Measurements from ENCODE around the gene FNTB.

The FNTB gene

DNA sequence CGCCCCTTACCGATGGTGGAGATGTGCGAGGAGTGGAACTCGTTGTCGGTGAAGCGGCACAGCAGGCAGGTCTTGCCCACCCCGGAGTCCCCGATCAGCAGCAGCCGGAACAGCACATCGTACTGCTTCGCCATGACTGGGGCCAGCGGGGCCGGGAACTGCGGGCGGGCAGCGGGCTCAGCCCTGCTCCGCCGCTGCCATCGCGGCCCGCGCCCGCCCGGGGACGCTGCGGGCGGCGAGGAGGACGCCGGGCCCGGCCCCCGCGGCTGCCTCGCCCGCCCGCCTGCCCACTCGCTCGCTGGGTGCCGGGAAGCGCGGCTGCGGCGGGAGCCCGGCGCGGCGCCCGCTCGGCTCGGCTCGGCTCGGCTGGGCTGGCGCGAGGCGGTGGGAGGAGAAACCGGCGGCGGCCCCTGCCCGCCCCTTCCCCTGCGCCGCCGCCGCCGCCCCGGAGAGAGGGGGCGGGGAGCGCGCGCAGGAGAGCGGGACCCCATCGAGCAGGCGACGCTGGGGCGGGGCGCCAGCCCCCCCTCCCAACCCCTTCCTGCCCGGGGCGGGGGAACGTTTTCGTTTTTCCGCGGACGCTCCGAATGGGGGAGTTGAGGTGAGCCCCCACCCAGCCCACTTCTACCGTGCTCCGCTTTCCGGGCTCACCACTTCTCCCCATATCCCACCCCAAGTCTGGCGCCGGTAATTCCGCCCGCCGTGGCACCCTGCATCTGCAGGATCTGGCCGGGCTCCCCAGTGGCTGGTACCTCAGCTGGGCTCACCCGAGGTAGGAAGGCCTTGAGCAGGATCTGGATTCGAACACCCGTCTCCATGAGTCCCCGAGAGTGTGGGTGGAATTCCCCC is 14.5 kb upstream of the FNTB start, which contains the start of gene RAB15:
Gene RAB15, minus strand, starts transcription at position 394 of the 849 bp plus-strand sequence. Its CDS starts 260 bp downstream, at position 134.
- TF ChIP-seq, protein P1, sequence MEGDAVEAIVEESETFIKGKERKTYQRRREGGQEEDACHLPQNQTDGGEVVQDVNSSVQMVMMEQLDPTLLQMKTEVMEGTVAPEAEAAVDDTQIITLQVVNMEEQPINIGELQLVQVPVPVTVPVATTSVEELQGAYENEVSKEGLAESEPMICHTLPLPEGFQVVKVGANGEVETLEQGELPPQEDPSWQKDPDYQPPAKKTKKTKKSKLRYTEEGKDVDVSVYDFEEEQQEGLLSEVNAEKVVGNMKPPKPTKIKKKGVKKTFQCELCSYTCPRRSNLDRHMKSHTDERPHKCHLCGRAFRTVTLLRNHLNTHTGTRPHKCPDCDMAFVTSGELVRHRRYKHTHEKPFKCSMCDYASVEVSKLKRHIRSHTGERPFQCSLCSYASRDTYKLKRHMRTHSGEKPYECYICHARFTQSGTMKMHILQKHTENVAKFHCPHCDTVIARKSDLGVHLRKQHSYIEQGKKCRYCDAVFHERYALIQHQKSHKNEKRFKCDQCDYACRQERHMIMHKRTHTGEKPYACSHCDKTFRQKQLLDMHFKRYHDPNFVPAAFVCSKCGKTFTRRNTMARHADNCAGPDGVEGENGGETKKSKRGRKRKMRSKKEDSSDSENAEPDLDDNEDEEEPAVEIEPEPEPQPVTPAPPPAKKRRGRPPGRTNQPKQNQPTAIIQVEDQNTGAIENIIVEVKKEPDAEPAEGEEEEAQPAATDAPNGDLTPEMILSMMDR (IDR thresholded peaks at IDR 0.05), result no peak

- TF ChIP-seq, protein P1 (IDR thresholded peaks at IDR 0.05), result no peak
These were observed 13.7 kb upstream of the FNTB start for GRCh38 chr14:64973026-64973442.

DNA sequence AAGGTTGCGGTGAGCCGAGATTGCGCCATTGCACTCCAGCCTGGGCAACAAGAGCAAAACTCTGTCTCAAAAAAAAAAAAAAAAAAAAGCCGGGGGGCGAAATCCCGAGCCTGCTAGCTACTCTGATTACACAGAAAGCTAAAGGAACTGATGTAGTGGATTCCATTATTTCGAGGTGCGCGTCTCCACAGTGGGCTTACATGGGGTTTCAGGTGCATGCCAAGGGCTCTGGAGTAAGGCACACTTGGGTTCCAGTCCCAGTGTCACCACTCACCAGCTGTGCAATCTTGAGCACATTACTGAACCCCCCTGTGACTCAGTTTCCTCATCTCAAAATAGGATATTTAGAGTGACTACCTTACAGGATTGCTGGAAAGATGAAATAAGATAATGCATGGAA is 12.9 kb upstream of the FNTB start:
- TF ChIP-seq, protein P1 (IDR thresholded peaks at IDR 0.05), result no peak

DNA sequence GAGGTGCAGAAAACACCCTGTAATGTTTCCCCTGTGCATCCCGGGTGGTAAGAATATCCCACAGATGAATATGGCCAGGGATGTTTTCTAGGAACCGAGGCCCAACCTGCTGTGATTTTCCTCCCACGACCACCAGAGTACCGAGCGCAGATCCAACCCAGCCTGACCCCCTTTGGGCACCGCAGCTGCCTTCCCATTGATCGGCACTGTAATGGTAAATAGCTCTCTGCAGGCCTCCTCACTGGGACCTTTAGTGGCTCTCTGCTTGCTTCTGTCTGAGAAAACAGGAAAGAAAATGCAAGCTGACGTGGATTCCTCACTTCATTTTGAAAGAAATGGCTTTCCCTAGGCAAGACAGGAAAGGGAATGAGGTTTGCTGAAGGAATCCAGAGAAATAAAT is 12.1 kb upstream of the FNTB start:
- TF ChIP-seq, protein P1 (IDR thresholded peaks at IDR 0.05), result no peak

- TF ChIP-seq, protein P1 (IDR thresholded peaks at IDR 0.05), result no peak
These were observed 7.2 kb upstream of the FNTB start for GRCh38 chr14:64979336-64980074.

GRCh38 chr14:64983439-64984310 is 3.0 kb upstream of the FNTB start:
- TF ChIP-seq, protein P1 (IDR thresholded peaks at IDR 0.05), result peak; percentile 74

- TF ChIP-seq, protein P1 (IDR thresholded peaks at IDR 0.05), result no peak
These were observed 708 bp downstream of the FNTB start for GRCh38 chr14:64987438-64987767.

Measured in LNCAP (cell line).